ENCODE results near the gene HAPLN2. TPM values are rescaled to one million over a fixed set of nuclear protein-coding genes. Genes with fewer than 3 reads are reported as not detected.

Gene HAPLN2
- total and polyA plus RNA-seq, 2 of the 8 experiments (the other 6 are each of a cell fraction or from before 2014, with no cell fraction given): 0.19 to 0.51 TPM

DNA sequence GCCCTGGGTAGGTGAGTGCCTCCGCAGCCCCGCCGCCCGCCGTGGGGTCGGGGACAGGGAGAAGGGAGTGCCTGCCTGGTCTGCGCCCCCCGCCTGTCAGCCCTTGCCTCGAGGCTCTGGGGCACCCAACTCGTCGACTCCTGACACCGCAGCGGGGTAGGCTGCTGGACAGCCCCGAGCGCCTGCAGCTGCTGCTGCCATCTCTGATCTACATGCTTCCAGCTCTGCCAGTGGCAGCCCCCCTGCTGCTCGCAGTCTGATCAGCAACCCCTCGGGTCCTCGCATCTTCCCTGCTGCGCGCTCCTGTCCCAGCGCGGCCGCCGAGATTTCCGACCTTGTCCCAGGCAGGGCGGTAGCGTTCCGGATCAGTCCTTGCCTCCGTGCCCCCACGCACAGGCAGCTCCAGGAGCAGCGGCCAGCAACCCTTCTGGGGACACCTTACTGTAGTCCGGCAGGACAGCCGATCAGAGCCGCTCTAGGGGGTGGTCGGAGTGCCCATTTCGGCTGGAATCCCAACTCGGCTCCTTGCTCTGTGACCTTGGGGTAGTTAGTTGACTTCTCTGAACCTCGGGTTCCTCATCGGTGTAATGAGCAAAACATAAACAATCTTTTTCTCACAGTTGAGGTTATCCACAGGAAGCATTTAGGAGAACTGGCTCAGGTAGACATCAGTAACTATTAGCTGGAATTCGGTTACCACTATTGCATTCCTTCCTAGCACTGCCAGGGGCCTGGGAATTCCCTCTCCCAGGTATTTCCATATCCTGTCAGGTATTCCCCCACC lies 23.2 kb downstream of the HAPLN2 start:
- H3K9ac ChIP-seq (replicated peaks in 1 of 4; ENCODE audit: extremely low read depth in 1 of 4, low read depth in 3 of 4, low read length in 3 of 4): peak overlapping the region in 1 of 4 experiments; percentile 54; a peak in 2 of 7 replicates
- peak overlapping the region; percentile 50; the same call in 1 of the 2 replicates for H2BK12ac ChIP-seq (ENCODE audit: low read depth, low read length)
- H3K27me3 ChIP-seq (replicated peaks in 1 of 4; ENCODE audit: control insufficient read depth in 3 of 4, extremely low read depth in 1 of 4, insufficient read depth in 3 of 4, low read length in 3 of 4): peaks cover 11 to 89% (median 67%) of the 10 kb centered on the region in 4 experiments
- no peak overlapping the region for H2BK120ac ChIP-seq (replicated peaks; ENCODE audit: low read depth, low read length)
- no peaks in the 10 kb centered on the region for H3K79me1 ChIP-seq (ENCODE audit: low read depth, low read length)
- H3K23me2 ChIP-seq (ENCODE audit: low read depth, low read length): peaks cover 13% of the 10 kb centered on the region; the same call in 1 of the 2 replicates
- no peak overlapping the region for H4K91ac ChIP-seq (replicated peaks; ENCODE audit: insufficient read length, low read length)
- no peak overlapping the region for H3K14ac ChIP-seq (ENCODE audit: insufficient read length)
- peak overlapping the region; percentile 67; the same call in 1 of the 2 replicates for H3K18ac ChIP-seq (ENCODE audit: extremely low read depth, low read length)
- H3K4me1 ChIP-seq (replicated peaks in 1 of 4; ENCODE audit: control insufficient read depth in 3 of 4, insufficient read depth in 4 of 4, low read length in 3 of 4): peaks cover 8 to 23% (median 15%) of the 10 kb centered on the region in 4 experiments
- no peak overlapping the region for H3K23ac ChIP-seq (ENCODE audit: insufficient read length)
- peak overlapping the region; percentile 62; the same call in 1 of the 2 replicates for H4K8ac ChIP-seq (ENCODE audit: extremely low read depth, insufficient read depth, low read length)
- no peak overlapping the region for H2BK5ac ChIP-seq (ENCODE audit: low read depth, low read length)
- ChIA-PET CTCF (ENCODE audit: partially characterized antibody) (interaction anchor here (0.6 to 43.0 kb wide), 17 partner anchors 9 to 285 kb away, joined by 3 to 868 read pairs (median 5); partner anchors contain the start of genes CRABP2, HAPLN2, NAXE and NES), POLR2A (ENCODE audit: partially characterized antibody) (interaction anchor here (0.9 to 3.6 kb wide), 14 partner anchors 8 to 185 kb away, joined by 3 to 13 read pairs (median 4); partner anchors contain the start of gene HDGF)
- H3K4me3 ChIP-seq (ENCODE audit: extremely low read depth in 1 of 4, insufficient read depth in 2 of 4, low read depth in 3 of 4, low read length in 4 of 4): peak overlapping the region; percentile 26 to 72 (median 53)
- no peaks in the 10 kb centered on the region for H3K9me3 ChIP-seq (ENCODE audit: insufficient read depth in 2 of 2, low read depth in 1 of 2, low read length in 1 of 2)
- H3K4me2 ChIP-seq (ENCODE audit: insufficient read depth in 1 of 2, low read depth in 2 of 2, low read length in 2 of 2): peak overlapping the region; percentile 77 to 95
- H3K4ac ChIP-seq (replicated peaks; ENCODE audit: insufficient read length, low read depth, low read length): no peak overlapping the region
- DNase-seq (ENCODE audit: low read depth in 1 of 2, low spot score in 2 of 2) (no peak), FAIRE-seq (no peak)
- H3K79me2 ChIP-seq (ENCODE audit: control insufficient read depth in 1 of 2, insufficient read depth in 2 of 2, low read length in 2 of 2): no peaks in the 10 kb centered on the region
- no peak overlapping the region for H3K56ac ChIP-seq (replicated peaks; ENCODE audit: insufficient read length, low read depth, low read length)
- H2AK5ac ChIP-seq (ENCODE audit: low read depth, low read length): no peak overlapping the region
- H3K27ac ChIP-seq (ENCODE audit: low read depth, low read length): no peak overlapping the region
- no peaks in the 10 kb centered on the region for H3K36me3 ChIP-seq (ENCODE audit: control insufficient read depth in 2 of 4, insufficient read depth in 4 of 4, low read length in 3 of 4)
- WGBS, 2 experiments (ENCODE audit: extremely low coverage in 1 of 2, insufficient coverage in 1 of 2, insufficient read length in 1 of 2, insufficient replicate concordance in 2 of 2, low coverage in 1 of 2, low lambda C conversion rate in 2 of 2, missing lambda C conversion rate in 1 of 2): 7% methylated on average over 36 of the region's 40 CpGs; no CpG with 5 or more reads in 1 of the 2 experiments
- H4K20me1 ChIP-seq (replicated peaks in 1 of 2; ENCODE audit: control insufficient read depth in 1 of 2, insufficient read depth in 2 of 2, low read length in 2 of 2): peaks cover 0 to 4% of the 10 kb centered on the region in 2 experiments
- no peak overlapping the region for H4K5ac ChIP-seq (ENCODE audit: insufficient read length, low read depth, low read length)
- no peak overlapping the region for H2BK20ac ChIP-seq (ENCODE audit: low read length)
- no peak overlapping the region for H2AFZ ChIP-seq (ENCODE audit: low read length)
- no peak overlapping the region for H2BK15ac ChIP-seq (ENCODE audit: low read length)
- TF ChIP-seq SRF (IDR thresholded peaks at IDR 0.05; ENCODE audit: low read depth, low read length) (no peak), KDM5A (IDR thresholded peaks at IDR 0.05; ENCODE audit: low read length) (no peak), ASH2L (IDR thresholded peaks at IDR 0.05; ENCODE audit: low read length) (no peak), GABPA (IDR thresholded peaks at IDR 0.05; ENCODE audit: borderline replicate concordance, insufficient read depth, low read length) (no peak), CHD2 (IDR thresholded peaks at IDR 0.05; ENCODE audit: low read length) (no peak), MAFK (IDR thresholded peaks at IDR 0.05; ENCODE audit: low read depth, low read length) (no peak), HDAC6 (IDR thresholded peaks at IDR 0.05; ENCODE audit: low read depth, low read length) (no peak), CBX8 (IDR thresholded peaks at IDR 0.05; ENCODE audit: borderline replicate concordance, low read depth, low read length) (no peak), BRCA1 (IDR thresholded peaks at IDR 0.05; ENCODE audit: low read depth, low read length) (no peak), NRF1 (IDR thresholded peaks at IDR 0.05; ENCODE audit: low read depth, low read length) (no peak)
- TF ChIP-seq, protein P1, sequence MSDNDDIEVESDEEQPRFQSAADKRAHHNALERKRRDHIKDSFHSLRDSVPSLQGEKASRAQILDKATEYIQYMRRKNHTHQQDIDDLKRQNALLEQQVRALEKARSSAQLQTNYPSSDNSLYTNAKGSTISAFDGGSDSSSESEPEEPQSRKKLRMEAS (IDR thresholded peaks at IDR 0.05): no peak

Measured in H1 (cell line).